Retinal pigment epithelial cell (primary cell): ENCODE data around the gene GPC5.
A peak's percentile ranks its signal among the peaks of the same experiment; 100 is the strongest.

Experiments used
- DNase-seq: peaks from one replicate; pipeline ENCODE4 v3.0.0-alpha.2; 2010; ENCODE audit warnings: low read depth
- H3K4me3 ChIP-seq: 2 replicates; pipeline ENCODE4 v1.5.1; 2011; ENCODE audit warnings: mild to moderate bottlenecking, low read length, control low read depth, moderate library complexity
- CTCF ChIP-seq: conservative IDR thresholded peaks from 2 replicates; pipeline ENCODE4 v1.5.1; 2011; ENCODE audit warnings: low read depth, low read length, control low read depth, inconsistent platforms

GPC5 gene

DNA sequence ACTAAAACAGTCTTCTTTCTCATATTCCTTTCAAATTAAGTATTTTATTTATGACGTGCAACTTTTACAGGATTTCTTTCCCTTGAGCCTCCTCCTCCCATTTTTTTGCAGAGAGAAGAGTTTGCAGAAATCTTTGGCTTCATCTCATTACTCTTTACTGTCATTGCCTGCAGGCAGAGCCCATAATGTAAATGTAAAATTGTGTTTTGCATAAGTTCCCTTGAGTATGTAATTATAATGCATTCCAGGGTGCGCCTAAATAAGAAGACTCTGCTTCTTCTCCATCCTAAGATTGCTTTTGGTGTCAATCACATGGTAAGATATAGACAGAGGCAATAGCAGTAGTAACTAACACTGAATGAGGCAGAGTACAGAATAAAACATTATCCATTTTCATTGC, 27.9 kb upstream of the GPC5 start:
- DNase-seq = no peak
- no peak for TF ChIP-seq CTCF
- no peak overlapping the region for H3K4me3 ChIP-seq

DNA sequence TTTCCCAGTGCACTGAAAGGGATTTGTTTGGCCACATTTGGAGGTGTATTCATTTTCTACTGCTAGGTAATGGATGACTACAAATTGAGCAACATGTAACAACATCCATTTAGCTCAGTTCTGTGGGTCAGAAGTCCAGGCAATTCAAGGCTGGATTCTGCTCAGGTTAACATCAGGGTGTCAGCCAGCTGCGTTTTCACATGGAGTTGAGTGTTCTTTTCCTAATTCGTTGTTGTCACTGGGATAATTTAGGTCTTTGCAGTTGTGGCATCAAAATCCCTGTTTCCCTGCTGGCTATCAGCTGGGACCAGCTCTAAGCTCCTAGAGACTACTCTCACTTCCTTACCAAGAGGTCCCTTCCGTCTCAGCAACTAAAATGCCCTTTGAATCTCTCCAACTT, 25.5 kb upstream of the GPC5 start:
- DNase-seq = no peak
- H3K4me3 ChIP-seq = no peak overlapping the region
- TF ChIP-seq CTCF = no peak

DNA sequence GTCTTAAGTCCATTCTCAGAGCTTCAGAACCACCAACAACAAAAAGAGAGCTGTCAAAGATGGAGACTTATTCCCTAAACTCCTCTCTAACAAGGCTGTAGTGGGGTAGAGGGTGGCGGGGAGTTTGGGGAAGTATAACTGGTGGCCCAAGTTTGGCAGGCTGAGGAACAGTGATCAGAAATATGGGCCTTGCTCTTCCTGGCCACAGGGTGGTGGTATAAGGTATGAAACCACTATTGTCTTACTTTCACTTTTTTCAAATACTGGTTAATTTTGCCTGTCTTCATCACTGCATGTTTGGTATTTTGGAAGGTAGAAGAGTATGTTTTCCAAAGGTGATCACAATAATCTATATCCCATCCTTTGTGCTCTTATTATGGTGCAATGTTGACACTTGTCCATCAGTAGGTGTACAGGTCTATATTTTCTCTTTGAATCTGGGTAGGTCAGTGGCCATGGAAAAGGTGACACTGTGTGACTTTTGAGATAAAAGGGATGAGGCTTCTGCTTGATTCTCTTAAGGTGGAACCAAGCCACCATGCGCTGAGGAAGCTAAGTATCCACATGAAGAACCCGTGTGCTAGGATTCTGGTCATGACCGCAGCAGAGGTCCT, 23.2 kb upstream of the GPC5 start:
- TF ChIP-seq CTCF = peak; percentile 74
- DNase-seq = no peak
- no peak overlapping the region for H3K4me3 ChIP-seq

- TF ChIP-seq CTCF = peak; percentile 61
- no peak overlapping the region for H3K4me3 ChIP-seq
- DNase-seq = no peak
Observed at GRCh38 chr13:91381371-91381770, 17.1 kb upstream of the GPC5 start.

DNA sequence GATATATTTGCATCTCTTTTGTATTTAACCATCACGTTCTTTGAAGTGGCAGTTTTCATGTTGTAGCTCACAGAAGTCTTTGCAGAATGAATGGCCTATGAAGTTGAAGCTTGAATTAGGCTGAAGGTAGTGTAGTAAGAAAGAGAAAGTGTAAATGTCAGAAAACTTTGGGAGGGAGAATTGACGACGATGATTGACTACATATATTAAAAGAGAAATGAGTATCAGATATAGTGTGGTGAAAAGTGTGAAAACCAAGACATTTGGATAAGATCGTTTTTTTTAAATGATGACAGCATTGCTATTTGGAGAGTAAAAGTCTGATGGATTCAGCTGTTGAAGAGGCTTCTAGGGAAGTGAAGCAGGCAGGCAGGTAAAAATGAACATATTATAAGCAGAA, 14.6 kb upstream of the GPC5 start:
- H3K4me3 ChIP-seq = no peak overlapping the region
- TF ChIP-seq CTCF = no peak
- no peak for DNase-seq

GRCh38 chr13:91384896-91385295, 13.5 kb upstream of the GPC5 start:
- DNase-seq = no peak
- H3K4me3 ChIP-seq = no peak overlapping the region
- TF ChIP-seq CTCF = no peak

DNA sequence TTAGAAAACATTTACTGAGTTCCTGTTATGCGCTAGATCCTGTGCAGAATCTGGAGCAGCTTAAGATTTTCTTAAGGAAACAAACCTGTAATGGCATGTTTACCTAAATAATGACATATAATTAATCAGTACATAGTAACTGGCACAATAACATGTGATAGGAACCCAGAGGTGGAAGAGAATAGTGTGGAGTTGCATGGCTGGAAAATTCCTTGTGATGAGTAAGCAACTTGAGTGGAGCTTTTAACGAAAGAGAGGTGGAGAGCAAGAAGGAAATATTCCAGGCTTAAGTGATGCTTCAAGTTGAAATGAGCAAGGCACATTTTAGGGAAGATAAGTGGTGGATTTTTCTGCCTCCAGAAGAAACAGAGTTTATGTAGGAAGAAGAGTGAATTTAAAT, 9.2 kb upstream of the GPC5 start:
- DNase-seq = no peak
- TF ChIP-seq CTCF = no peak
- no peak overlapping the region for H3K4me3 ChIP-seq
